Loucy (cell line): ENCODE results near the gene ADGRB3.
A peak's percentile ranks its signal among the peaks of the same experiment; 100 is the strongest.
"Not testable (repeated sequence)": the region's sequence is repeated elsewhere in the genome, so short reads cannot be mapped to it uniquely, and the experiment has no call there.

Experiments used
- H2AFZ ChIP-seq: fragments of 200-600 bp; sonication (generic); 2 replicates; pipeline ENCODE4 v1.6.0; 2016; ENCODE audit warnings: antibody characterized with exemption, mild to moderate bottlenecking, low read length, moderate library complexity
- H3F3A ChIP-seq: fragments of 200-600 bp; 2 replicates; pipeline ENCODE4 v1.6.0; 2016; ENCODE audit warnings: antibody characterized with exemption, low read depth, mild to moderate bottlenecking
- H3K27me3 ChIP-seq: fragments of 200-600 bp; sonication (generic); 2 replicates; pipeline ENCODE4 v1.6.1; 2014; ENCODE audit warnings: low read length, mild to moderate bottlenecking; ENCODE audit not compliant: insufficient read depth, poor library complexity, severe bottlenecking
- H3K36me3 ChIP-seq: fragments of 200-600 bp; sonication (generic); 2 replicates; pipeline ENCODE4 v1.6.1; 2016; ENCODE audit warnings: low read length; ENCODE audit not compliant: insufficient read depth
- H3K4me1 ChIP-seq: fragments of 200-600 bp; sonication (generic); 2 replicates; pipeline ENCODE4 v1.5.1; 2014; ENCODE audit warnings: low read length, mild to moderate bottlenecking; ENCODE audit not compliant: insufficient read depth, poor library complexity, severe bottlenecking
- H3K4me2 ChIP-seq: fragments of 200-600 bp; sonication (generic); 2 replicates; pipeline ENCODE4 v1.6.0; 2014; ENCODE audit warnings: antibody characterized with exemption, low read length, low read depth, mild to moderate bottlenecking; ENCODE audit not compliant: poor library complexity, severe bottlenecking
- H3K4me3 ChIP-seq: fragments of 200-600 bp; sonication (generic); 2 replicates; pipeline ENCODE4 v1.5.1; 2014; ENCODE audit warnings: low read length, mild to moderate bottlenecking, mixed read lengths; ENCODE audit not compliant: poor library complexity, severe bottlenecking
- H3K79me2 ChIP-seq: fragments of 200-600 bp; sonication (generic); 2 replicates; pipeline ENCODE4 v1.6.1; 2014; ENCODE audit warnings: low read length; ENCODE audit not compliant: insufficient read depth
- H3K9ac ChIP-seq: fragments of 200-600 bp; sonication (generic); 2 replicates; pipeline ENCODE4 v1.6.0; 2014; ENCODE audit warnings: mild to moderate bottlenecking, low read depth, low read length, moderate library complexity; ENCODE audit not compliant: poor library complexity, severe bottlenecking
- H3K9me2 ChIP-seq: fragments of 200-600 bp; sonication (generic); replicated peaks from 2 replicates; pipeline ENCODE4 v1.6.1; 2016; ENCODE audit warnings: low read depth, low read length, mixed read lengths
- H3K9me3 ChIP-seq: fragments of 200-600 bp; sonication (generic); 2 replicates; pipeline ENCODE4 v1.6.1; 2014; ENCODE audit warnings: mild to moderate bottlenecking, antibody characterized with exemption, low read length, low read depth; ENCODE audit not compliant: insufficient read depth
- H4K20me1 ChIP-seq: fragments of 200-600 bp; sonication (generic); 2 replicates; pipeline ENCODE4 v1.6.0; 2014; ENCODE audit warnings: antibody characterized with exemption, low read length, mild to moderate bottlenecking; ENCODE audit not compliant: insufficient read depth, poor library complexity, severe bottlenecking
- EZH2phosphoT487 ChIP-seq: fragments of 200-600 bp; IDR thresholded peaks from 2 replicates; pipeline ENCODE4 v1.6.1; 2018; ENCODE audit warnings: antibody characterized with exemption, mild to moderate bottlenecking, moderate library complexity, borderline replicate concordance
- TF ChIP-seq, protein P1 (sequence below): fragments of 200-600 bp; sonication (generic); conservative IDR thresholded peaks from 2 replicates; pipeline ENCODE4 v1.5.1; 2014; ENCODE audit warnings: mild to moderate bottlenecking, antibody characterized with exemption, low read length

The ADGRB3 gene

DNA sequence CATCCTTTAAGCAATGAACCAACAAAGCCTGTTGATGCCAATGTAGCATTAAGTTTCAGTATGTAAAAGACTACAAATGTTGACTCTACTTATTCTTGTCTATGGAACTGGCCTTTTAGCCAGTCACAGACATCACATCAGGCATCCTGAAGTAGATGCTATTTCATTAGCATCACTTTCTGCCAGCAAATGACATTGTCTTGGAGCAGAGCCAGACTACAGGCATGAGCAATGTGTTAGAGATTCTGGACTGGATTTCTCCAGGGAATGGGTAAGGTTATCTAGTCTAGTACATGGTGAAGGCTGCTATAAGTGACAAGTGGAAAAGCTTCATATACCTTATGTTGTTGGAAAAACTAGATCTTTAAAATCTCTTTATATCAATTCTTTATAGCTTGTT is 142.9 kb downstream of the ADGRB3 start:
- Histone ChIP-seq H3F3A (no peaks in the 10 kb centered on the region), H3K9ac (no peak overlapping the region), H3K4me3 (no peak overlapping the region), H3K4me1 (no peaks in the 10 kb centered on the region), H4K20me1 (no peaks in the 10 kb centered on the region), H3K9me2 (no peaks in the 10 kb centered on the region), H3K9me3 (no peaks in the 10 kb centered on the region), H3K27me3 (no peaks in the 10 kb centered on the region), H3K79me2 (no peaks in the 10 kb centered on the region), H3K4me2 (no peak overlapping the region), H3K36me3 (no peaks in the 10 kb centered on the region), H2AFZ (no peak overlapping the region)
- no peak for TF ChIP-seq EZH2phosphoT487
- TF ChIP-seq, protein P1, sequence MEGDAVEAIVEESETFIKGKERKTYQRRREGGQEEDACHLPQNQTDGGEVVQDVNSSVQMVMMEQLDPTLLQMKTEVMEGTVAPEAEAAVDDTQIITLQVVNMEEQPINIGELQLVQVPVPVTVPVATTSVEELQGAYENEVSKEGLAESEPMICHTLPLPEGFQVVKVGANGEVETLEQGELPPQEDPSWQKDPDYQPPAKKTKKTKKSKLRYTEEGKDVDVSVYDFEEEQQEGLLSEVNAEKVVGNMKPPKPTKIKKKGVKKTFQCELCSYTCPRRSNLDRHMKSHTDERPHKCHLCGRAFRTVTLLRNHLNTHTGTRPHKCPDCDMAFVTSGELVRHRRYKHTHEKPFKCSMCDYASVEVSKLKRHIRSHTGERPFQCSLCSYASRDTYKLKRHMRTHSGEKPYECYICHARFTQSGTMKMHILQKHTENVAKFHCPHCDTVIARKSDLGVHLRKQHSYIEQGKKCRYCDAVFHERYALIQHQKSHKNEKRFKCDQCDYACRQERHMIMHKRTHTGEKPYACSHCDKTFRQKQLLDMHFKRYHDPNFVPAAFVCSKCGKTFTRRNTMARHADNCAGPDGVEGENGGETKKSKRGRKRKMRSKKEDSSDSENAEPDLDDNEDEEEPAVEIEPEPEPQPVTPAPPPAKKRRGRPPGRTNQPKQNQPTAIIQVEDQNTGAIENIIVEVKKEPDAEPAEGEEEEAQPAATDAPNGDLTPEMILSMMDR: no peak

DNA sequence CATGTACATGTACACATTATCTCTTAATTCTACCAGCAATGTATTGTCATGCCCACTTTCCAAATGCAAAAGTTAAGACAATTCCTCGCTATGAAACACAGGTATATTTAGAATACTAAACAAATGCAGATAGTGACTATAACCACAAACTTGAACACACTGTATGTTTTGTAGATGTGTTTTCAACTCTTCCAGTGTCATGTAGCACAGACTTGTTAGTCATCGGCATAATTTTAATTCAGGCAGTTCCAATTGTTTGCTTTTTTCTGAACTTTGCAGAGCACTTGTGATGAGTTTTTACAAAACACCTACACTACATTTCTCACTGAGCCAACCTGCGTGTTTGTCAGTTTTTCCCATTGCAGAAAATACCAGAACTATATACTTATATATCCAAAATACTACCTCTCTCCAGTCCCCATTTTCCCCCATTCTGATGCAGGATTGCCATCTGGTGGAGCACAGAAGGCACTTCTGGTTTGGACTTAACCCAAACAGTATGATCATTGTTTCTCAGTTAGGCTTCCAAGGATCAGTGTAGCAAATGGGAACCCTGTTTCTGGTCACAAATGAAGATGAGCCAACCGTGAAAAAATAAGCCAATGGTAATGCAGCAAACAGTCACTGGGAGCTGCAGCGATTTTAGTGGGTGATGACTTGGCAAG is 143.4 kb downstream of the ADGRB3 start:
- H3K9ac ChIP-seq: no peak overlapping the region
- H3K4me3 ChIP-seq: no peak overlapping the region
- no peaks in the 10 kb centered on the region for H4K20me1 ChIP-seq
- no peaks in the 10 kb centered on the region for H3K9me2 ChIP-seq
- no peaks in the 10 kb centered on the region for H3K4me1 ChIP-seq
- no peaks in the 10 kb centered on the region for H3K79me2 ChIP-seq
- H3K27me3 ChIP-seq: no peaks in the 10 kb centered on the region
- no peak overlapping the region for H2AFZ ChIP-seq
- TF ChIP-seq, protein P1: peak; percentile 66
- no peak for TF ChIP-seq EZH2phosphoT487
- H3K4me2 ChIP-seq: no peak overlapping the region
- H3K9me3 ChIP-seq: no peaks in the 10 kb centered on the region
- H3F3A ChIP-seq: no peaks in the 10 kb centered on the region
- H3K36me3 ChIP-seq: no peaks in the 10 kb centered on the region

DNA sequence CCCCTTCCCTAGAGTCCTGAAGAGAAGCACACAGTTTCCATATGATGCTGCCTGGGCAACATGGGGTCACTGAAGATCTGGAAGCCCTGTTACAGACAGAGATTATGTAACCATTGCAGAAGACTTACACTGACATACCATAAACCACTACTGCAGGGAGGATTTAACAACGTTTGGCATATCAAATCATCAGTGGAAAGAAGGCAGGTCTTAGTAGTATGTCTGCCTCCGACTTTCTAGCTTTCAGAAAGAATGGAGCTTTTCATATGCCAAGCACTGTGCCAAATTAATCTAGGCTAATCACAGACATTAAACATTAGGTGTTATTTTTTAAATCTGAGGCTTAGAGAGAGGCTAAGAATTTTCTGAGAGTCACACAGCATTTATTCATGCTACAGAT is 144.3 kb downstream of the ADGRB3 start:
- H2AFZ ChIP-seq: no peak overlapping the region; the same call in 1 of the 2 replicates
- no peaks in the 10 kb centered on the region for H4K20me1 ChIP-seq
- H3K4me1 ChIP-seq: no peaks in the 10 kb centered on the region
- H3K79me2 ChIP-seq: no peaks in the 10 kb centered on the region
- H3K36me3 ChIP-seq: no peaks in the 10 kb centered on the region
- no peaks in the 10 kb centered on the region for H3F3A ChIP-seq
- H3K27me3 ChIP-seq: no peaks in the 10 kb centered on the region
- no peak overlapping the region for H3K4me2 ChIP-seq
- no peaks in the 10 kb centered on the region for H3K9me3 ChIP-seq
- no peak overlapping the region for H3K9ac ChIP-seq
- H3K9me2 ChIP-seq: no peaks in the 10 kb centered on the region
- TF ChIP-seq, protein P1: no peak
- no peak for TF ChIP-seq EZH2phosphoT487
- no peak overlapping the region for H3K4me3 ChIP-seq

DNA sequence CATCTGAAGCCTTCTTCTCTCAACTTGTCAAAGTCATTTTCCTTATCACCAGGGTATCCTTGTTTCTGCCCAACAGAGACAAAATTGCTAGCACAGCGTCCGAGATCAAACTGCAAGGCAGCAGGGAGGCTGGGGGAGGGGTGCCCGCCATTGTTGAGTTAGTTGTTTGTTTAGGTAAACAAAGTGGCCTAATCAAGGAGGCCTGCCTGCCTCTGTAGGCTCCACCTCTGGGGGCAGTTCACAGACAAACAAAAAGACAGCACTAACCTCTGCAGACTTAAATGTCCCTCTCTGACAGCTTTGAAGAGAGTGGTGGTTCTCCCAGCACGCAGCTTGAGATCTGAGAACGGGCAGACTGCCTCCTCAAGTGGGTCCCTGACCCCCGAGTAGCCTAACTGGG is 155.0 kb downstream of the ADGRB3 start:
- H3K27me3 ChIP-seq, H3K9me2 ChIP-seq, H3K36me3 ChIP-seq, H3K4me1 ChIP-seq, H3K4me2 ChIP-seq, H3K9me3 ChIP-seq, H3K79me2 ChIP-seq, H3F3A ChIP-seq, H4K20me1 ChIP-seq, H3K9ac ChIP-seq, H2AFZ ChIP-seq, H3K4me3 ChIP-seq: not testable (repeated sequence)

DNA sequence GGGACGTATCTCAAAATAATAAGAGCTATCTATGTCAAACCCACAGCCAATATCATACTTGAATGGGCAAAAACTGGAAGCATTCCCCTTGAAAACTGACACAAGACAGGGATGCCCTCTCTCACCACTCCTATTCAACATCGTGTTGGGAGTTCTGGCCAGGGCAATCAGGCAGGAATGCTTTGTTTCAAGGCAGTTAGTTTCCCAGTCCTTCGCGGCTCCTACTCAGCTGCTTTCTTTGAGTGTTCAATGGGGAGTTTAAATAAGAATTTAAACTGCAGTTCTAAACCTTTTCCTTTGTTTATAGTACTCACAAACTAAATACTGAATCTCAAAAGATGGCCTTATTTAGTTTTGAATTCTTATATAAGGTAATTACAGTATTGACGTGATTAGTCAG is 179.9 kb downstream of the ADGRB3 start:
- H3K4me3 ChIP-seq, H3K79me2 ChIP-seq, H3K4me1 ChIP-seq, H3K27me3 ChIP-seq, H3K9me3 ChIP-seq, H3F3A ChIP-seq, H3K9me2 ChIP-seq, H4K20me1 ChIP-seq, H3K36me3 ChIP-seq, H3K4me2 ChIP-seq, H3K9ac ChIP-seq, H2AFZ ChIP-seq: not testable (repeated sequence)
